Memory B cell (primary cell): ENCODE measurements around the gene PDIA6.
A peak's percentile ranks its signal among the peaks of the same experiment; 100 is the strongest.

ENCODE experiments used
- ATAC-seq: fragments of 150-1000 bp; cut with Tn5 transposase; 2 replicates; pipeline ENCODE4 v1.10.0; 2021; ENCODE audit warnings: low read depth, mild to moderate bottlenecking, moderate library complexity
- DNase-seq, 2 donors: peaks; one replicate each; pipeline ENCODE4 v3.0.0; 2022; ENCODE audit warnings: low spot score in 2 of 2
- H3K27ac Mint-ChIP-seq: one replicate; pipeline ENCODE4 v1.8.0; 2022; ENCODE audit warnings: mild to moderate bottlenecking, moderate library complexity, mixed read lengths
- H3K27me3 Mint-ChIP-seq: one replicate; pipeline ENCODE4 v1.8.0; 2022; ENCODE audit warnings: mixed read lengths
- H3K36me3 Mint-ChIP-seq: one replicate; pipeline ENCODE4 v1.8.0; 2022; ENCODE audit warnings: mild to moderate bottlenecking, mixed read lengths
- H3K4me1 Mint-ChIP-seq: one replicate; pipeline ENCODE4 v1.8.0; 2022; ENCODE audit warnings: mixed read lengths
- H3K4me3 Mint-ChIP-seq: one replicate; pipeline ENCODE4 v1.8.0; 2022; ENCODE audit warnings: mild to moderate bottlenecking, moderate library complexity, mixed read lengths
- H3K9me3 Mint-ChIP-seq: one replicate; pipeline ENCODE4 v1.8.0; 2022; ENCODE audit warnings: mixed read lengths

The PDIA6 gene

DNA sequence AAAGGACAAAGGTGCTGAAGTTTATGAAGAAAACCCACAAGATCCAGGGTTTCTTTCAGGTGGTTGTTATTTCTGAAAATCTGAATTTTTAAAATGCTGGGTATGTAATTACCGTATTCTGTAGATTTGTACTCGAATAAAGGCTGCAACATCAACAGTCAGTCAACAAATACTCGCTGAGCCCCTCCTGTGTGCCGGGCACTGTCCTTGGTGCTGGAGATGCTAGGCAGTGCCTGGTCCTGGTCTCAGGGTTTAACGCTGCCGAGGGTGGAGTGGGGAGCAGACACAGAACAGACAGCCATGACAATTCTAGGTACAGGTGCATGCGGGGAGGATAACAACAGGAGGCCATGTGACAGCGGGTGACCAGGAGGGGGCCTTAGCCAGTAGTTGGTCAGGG is 27.2 kb upstream of the PDIA6 start:
- no peak overlapping the region for H3K4me3 Mint-ChIP-seq
- no peak overlapping the region for H3K27ac Mint-ChIP-seq
- DNase-seq (no peak), ATAC-seq (no peak)
- peaks cover 11% of the 10 kb centered on the region for H3K36me3 Mint-ChIP-seq
- H3K4me1 Mint-ChIP-seq: no peaks in the 10 kb centered on the region
- peaks cover 17% of the 10 kb centered on the region for H3K9me3 Mint-ChIP-seq
- peaks cover 22% of the 10 kb centered on the region for H3K27me3 Mint-ChIP-seq

DNA sequence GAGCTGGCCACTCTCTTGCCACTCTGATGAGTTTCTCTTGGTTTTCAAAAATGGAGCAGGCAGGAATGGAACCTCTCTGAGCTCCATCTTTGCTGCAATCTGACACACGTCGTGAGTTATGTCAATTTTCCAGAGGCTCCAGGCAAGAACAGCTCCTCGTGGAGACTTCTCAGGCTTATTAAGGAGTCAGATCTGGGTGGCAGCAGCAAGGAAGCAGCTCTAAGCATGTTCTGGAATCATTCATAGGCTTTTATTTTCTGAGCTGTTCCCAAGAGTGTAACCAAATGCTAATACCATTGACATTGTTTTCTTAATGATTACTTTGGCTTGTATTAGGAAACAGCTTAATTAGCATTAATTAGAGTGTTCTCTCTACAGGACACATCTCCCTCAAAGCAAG is 26.1 kb upstream of the PDIA6 start:
- Mint-ChIP-seq H3K27ac (no peak overlapping the region), H3K36me3 (peaks cover 11% of the 10 kb centered on the region), H3K4me3 (no peak overlapping the region), H3K9me3 (peaks cover 17% of the 10 kb centered on the region), H3K27me3 (peaks cover 19% of the 10 kb centered on the region), H3K4me1 (peaks cover 2% of the 10 kb centered on the region)
- no peak for ATAC-seq
- DNase-seq: no peak

DNA sequence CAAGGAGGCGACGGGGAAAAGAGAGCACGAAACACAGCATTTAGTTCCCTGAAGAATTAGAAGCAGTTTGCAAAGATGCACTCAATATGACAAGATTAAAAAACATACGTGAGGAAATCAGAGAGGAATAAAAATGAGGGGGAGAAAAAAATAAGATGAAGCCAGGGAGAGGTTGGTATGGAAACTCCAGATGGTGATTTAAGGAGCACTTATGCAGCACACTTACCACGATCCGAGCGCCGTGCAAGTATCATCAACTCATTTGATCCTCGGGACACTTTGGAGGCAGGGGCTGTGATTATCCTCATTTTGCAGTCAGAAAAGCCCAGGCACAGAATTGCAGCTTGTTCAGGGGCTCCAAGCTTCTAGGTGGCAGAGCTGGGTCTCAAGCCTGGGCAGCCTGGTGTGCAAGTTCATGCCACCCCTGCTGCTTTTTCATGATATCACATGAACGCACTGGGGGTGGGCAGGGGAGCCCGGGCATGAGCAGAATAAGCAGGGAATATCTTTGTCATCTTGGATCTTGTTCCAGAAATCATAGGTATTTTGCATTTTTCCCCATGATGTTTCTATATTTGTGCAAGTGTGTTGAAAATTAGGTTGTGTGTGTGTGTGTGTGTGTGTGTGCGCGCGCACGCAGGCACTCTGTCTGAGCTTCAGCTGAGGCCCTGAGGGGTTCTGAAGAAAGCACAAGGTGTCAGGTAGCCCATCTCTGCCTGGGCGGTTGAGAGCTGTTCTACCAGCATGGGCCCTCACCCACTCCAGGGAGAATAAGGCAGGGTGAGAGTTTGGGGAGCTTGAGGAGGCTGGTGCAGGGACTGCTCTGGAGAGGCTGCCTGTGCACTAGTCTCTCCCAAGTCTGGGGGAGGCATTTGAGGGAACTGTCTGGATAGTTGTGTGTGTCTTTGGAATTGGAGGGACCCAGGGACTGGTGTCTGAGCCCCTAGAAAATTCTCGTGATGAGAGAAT is 25.0 kb upstream of the PDIA6 start:
- DNase-seq: no peak
- Mint-ChIP-seq H3K4me1 (peaks cover 2% of the 10 kb centered on the region), H3K4me3 (no peak overlapping the region), H3K36me3 (peaks cover 11% of the 10 kb centered on the region), H3K27ac (no peak overlapping the region), H3K27me3 (peaks cover 16% of the 10 kb centered on the region), H3K9me3 (peaks cover 13% of the 10 kb centered on the region)
- ATAC-seq: no peak

DNA sequence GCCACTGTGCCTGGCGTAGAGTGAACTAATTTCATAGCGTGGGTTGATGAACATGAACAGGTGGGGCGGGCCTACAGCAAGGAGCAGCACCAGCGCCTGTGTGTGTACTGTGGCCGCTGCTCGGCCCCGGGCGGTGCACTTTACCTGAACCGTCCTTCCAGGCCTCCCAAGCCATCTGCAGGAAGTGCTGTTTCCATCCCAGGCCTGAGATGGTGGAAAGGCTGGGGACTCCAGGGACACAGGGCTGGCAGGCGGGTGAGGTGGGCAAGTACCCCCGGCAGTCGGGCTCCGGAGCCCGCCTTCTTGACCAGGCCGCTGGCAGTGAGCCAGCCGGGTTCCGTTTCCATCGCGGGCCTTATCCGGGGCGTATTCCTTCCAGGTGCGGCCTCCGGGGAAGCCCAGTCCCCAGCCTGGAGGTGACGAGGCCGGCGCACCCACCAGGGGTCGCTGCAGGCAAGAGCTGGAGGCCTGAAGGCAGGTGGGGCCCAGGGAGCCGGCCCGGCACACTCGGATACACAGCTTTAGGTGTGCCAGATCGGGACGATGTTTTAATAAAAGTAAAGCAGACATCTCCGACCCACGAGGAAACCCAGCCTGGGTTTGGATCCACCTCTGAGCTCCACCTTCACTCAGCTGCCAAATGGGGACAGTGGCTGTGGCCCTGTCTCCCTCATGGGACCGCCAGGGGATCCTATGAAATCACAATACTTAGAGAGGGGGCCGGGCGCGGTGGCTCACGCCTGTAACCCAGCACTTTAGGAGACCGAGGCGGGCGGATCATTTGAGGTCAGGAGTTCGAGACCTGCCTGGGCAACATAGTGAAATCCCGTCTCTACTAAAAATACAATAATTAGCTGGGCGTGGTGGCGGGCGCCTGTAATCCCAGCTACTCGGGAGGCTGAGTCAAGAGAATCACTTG is 22.7 kb upstream of the PDIA6 start:
- ATAC-seq (peak; percentile 82), DNase-seq (peak; percentile 77 to 82)
- Mint-ChIP-seq H3K36me3 (peaks cover 5% of the 10 kb centered on the region), H3K27me3 (peaks cover 25% of the 10 kb centered on the region), H3K27ac (no peak overlapping the region), H3K4me3 (no peak overlapping the region), H3K9me3 (peaks cover 5% of the 10 kb centered on the region), H3K4me1 (peaks cover 2% of the 10 kb centered on the region)

DNA sequence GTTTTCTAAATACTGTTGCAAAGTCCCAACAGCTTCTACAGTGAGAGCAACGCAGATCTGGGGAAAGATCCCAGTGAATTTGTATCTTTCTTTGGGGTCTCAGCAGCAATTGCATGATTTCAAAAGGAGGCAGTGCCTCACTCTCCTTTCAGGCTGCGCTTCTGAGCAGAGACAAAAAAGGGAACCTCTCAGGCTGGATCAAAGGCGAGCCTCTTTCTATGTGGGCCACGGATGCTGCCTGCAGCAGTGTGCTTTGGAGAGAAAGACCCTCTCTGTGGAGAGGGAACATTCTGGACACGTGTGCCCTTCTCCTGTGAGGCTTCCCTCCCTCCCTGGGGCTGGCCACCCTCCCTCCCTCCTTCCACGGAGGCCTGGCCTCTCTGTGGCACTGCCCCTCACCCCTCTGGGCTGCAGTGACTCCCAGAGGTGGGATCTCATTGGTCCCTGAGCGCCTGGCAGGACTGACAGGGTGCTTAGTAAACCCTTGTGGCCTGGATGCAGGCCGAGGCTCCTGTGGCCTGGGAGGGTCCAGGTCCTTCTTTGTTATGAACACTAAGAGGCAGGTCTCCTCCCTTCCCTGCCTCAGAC is 21.6 kb upstream of the PDIA6 start:
- ATAC-seq (no peak), DNase-seq (no peak)
- H3K9me3 Mint-ChIP-seq: no peaks in the 10 kb centered on the region
- no peak overlapping the region for H3K27ac Mint-ChIP-seq
- H3K4me1 Mint-ChIP-seq: peaks cover 2% of the 10 kb centered on the region
- no peak overlapping the region for H3K4me3 Mint-ChIP-seq
- H3K36me3 Mint-ChIP-seq: no peaks in the 10 kb centered on the region
- H3K27me3 Mint-ChIP-seq: peaks cover 25% of the 10 kb centered on the region

DNA sequence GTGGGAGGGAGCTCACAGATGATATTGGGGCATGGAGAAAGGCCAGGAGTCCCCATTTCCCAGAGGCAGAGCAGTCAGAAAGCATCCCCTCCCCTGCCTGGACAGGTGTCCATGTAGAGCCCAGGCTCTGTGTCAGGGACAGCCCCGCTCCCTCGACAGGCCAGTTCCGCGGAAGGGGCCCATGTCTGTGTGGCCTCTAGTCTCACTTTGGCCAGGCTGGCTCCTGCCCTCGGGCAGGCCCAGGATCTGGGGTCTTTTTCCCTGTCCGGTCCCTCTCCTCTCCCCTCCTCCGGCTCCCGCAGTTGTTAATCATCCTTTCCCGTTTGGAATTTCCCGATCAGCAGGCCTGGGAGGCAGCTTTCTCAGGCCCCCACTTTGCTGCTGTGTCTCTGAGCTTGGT is 20.4 kb upstream of the PDIA6 start:
- ATAC-seq (no peak), DNase-seq (no peak)
- Mint-ChIP-seq H3K27me3 (peaks cover 25% of the 10 kb centered on the region), H3K36me3 (no peaks in the 10 kb centered on the region), H3K4me3 (no peak overlapping the region), H3K27ac (no peak overlapping the region), H3K4me1 (peaks cover 2% of the 10 kb centered on the region), H3K9me3 (no peaks in the 10 kb centered on the region)

DNA sequence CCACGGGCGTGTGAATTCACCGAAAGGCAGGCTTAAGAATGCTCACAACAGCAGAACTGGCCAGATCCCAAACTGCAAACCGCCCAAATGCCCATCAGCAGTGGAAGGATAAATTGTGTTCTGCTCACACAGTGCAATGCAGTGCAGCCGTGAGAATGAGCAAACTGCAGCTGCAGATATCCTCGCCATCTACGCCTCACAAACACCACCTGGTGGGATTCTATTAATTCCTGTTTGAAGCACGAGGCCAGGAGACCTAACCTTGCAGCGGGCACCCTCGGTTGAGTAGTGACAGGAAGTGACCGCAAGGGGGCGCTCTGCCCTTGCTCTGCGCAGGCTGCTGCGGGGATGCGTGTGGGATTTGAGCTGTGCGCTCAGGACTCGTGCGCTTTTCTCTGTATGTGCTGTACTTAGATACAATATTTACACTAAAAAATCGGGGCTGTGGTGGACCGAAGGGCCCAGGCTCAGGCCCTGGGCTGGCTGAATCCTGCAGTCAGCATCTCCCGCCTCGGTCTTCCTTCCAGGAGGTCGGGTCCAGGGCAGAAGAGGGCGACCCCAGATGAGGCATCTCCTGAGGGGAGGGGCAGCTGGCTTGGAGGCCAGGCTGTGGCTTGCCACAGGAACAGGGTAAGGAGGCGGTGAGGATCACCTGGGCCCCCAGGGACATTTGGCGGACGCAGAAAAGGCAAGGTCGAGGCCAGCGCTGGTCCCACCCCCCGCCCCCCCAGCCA is 19.8 kb upstream of the PDIA6 start:
- ATAC-seq (peak; percentile 86), DNase-seq (peak; percentile 77 to 84)
- Mint-ChIP-seq H3K4me3 (no peak overlapping the region), H3K4me1 (peaks cover 2% of the 10 kb centered on the region), H3K27me3 (peaks cover 24% of the 10 kb centered on the region), H3K36me3 (no peaks in the 10 kb centered on the region), H3K9me3 (no peaks in the 10 kb centered on the region), H3K27ac (no peak overlapping the region)

DNA sequence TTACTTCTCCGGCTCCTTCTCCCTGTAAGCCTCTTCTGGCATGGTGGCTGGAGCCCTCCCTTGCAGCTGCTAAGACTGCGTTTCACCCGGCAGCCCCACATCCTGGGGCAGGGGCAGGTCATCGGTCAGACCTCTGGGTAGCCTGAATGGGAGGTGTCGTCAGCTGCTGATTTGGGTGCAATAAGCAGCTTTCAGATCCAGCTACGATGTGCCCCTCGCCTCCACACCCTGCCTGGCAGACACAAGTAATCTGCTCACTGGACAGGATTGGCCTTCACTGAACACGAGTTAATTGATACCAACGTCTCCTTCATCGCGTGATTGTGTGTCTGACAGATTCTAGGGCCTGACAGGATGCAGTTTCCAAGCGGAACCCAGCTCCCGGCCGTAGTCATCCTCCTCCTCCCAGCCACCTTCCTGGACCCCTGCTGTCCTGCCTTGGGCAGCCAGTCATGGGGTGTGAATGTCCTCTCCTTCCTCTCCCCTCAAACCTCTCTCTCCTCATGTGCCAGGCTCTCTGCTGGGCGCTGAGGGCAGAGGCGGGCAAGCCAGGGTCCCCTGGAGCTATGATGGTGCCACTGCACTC is 18.9 kb upstream of the PDIA6 start:
- H3K4me1 Mint-ChIP-seq: peaks cover 7% of the 10 kb centered on the region
- no peak for ATAC-seq
- H3K27me3 Mint-ChIP-seq: peaks cover 28% of the 10 kb centered on the region
- no peaks in the 10 kb centered on the region for H3K36me3 Mint-ChIP-seq
- DNase-seq: no peak
- no peak overlapping the region for H3K27ac Mint-ChIP-seq
- H3K9me3 Mint-ChIP-seq: no peaks in the 10 kb centered on the region
- no peak overlapping the region for H3K4me3 Mint-ChIP-seq

DNA sequence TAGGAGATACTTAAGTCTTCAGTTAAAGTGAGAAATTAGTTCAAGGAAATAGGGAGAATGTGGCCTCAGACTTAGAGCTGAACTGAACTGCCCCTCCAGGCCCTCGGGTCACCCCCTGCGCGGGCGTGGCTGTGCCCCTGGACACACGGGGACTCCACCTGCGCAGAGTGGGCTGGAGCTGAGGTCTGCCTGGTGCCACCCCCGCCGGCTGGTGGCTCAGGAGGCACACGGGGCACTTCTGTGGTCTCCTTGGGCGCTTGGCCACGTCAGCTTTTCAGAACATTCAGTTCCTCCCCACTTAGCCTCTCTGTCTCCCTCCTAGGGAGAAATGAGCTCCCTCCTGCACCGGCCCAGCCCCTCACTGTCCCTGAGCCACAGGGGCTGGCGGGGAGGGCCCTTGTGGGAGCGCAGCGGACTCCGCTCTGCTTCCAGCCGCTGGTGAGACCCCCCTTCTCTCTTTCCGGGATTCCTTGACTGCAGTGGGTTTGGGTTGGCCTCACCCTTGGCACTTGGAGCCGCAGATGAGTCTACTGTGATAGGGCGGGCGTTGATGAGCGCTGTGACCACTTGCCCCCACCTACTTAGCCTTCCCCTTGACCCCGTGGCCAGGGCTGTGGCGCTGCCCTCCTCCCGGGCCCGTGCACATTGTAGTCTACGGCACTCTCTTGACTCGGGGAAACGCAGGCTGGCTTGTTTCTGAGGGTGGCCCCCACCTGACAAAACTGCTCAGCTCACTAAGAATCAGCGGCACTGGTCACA is 18.2 kb upstream of the PDIA6 start:
- H3K9me3 Mint-ChIP-seq: no peaks in the 10 kb centered on the region
- H3K4me3 Mint-ChIP-seq: no peak overlapping the region
- peaks cover 32% of the 10 kb centered on the region for H3K27me3 Mint-ChIP-seq
- peaks cover 7% of the 10 kb centered on the region for H3K4me1 Mint-ChIP-seq
- H3K27ac Mint-ChIP-seq: no peak overlapping the region
- no peaks in the 10 kb centered on the region for H3K36me3 Mint-ChIP-seq
- ATAC-seq (no peak), DNase-seq (no peak)

DNA sequence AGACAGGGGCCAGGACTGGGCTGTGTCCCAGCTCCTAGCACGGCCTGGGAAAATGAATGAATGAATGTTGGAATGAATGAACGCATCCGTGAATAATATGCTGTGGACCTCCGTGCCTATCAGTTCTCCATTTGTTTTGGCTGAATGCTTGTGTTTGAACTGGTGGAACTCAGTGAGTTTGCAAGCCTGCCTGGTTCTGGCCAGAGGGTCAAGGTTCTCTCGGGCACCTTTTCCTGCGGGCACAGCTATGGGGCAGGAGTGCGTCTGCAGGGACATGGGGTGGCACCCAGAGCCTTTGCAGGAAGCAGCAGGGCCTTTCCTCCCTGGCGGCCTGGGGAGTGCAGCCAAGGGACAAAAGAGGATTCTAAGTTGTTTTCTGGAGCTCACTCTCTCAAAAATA is 17.6 kb upstream of the PDIA6 start:
- no peak overlapping the region for H3K27ac Mint-ChIP-seq
- no peaks in the 10 kb centered on the region for H3K9me3 Mint-ChIP-seq
- ATAC-seq (no peak), DNase-seq (no peak)
- H3K36me3 Mint-ChIP-seq: no peaks in the 10 kb centered on the region
- H3K4me3 Mint-ChIP-seq: no peak overlapping the region
- peaks cover 33% of the 10 kb centered on the region for H3K27me3 Mint-ChIP-seq
- peaks cover 7% of the 10 kb centered on the region for H3K4me1 Mint-ChIP-seq

DNA sequence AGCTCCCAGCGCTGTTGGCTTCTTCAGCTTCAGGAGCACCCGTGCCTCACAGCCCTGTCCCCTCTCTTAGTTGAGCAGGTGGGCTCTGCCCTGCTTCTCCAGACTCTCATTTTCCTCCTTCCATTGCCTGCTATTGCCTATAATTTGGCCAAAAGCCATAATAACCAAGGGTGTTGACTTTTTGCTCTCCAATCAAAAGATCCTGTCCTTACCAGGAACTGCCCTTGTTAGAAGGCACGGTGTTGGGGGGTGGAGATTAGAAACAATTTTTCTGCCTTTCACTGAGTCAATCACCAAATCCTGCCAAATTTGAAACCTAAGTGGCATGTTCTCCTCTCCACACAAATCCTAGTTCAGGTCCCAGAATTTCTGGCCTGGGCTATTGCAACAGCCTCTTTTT is 16.7 kb upstream of the PDIA6 start:
- ATAC-seq: no peak
- Mint-ChIP-seq H3K27me3 (peaks cover 34% of the 10 kb centered on the region), H3K27ac (no peak overlapping the region), H3K4me3 (no peak overlapping the region), H3K4me1 (peaks cover 4% of the 10 kb centered on the region), H3K36me3 (no peaks in the 10 kb centered on the region), H3K9me3 (no peaks in the 10 kb centered on the region)
- DNase-seq: no peak

DNA sequence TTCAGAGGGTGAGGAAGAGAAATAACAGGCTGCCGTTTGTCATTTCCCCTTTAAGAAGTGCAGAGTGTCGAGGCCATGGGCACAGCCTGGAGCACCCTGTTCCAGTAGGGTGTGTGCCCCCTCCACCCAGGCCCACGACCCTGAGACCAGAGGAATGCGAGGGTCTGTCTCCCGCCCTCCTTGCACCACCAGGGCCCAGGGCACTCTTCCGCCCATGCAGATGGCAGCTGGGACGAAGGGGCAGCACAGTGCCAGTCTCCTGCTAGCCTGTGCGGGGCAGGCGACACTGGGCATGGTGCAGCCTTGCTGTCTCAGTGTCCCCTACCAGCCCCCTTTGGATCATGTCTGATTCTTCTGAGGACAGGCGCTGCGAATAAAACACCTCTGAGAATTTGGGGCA is 15.8 kb upstream of the PDIA6 start:
- Mint-ChIP-seq H3K9me3 (no peaks in the 10 kb centered on the region), H3K36me3 (no peaks in the 10 kb centered on the region), H3K27ac (no peak overlapping the region), H3K27me3 (peaks cover 39% of the 10 kb centered on the region), H3K4me1 (peaks cover 4% of the 10 kb centered on the region), H3K4me3 (no peak overlapping the region)
- DNase-seq (no peak), ATAC-seq (no peak)

DNA sequence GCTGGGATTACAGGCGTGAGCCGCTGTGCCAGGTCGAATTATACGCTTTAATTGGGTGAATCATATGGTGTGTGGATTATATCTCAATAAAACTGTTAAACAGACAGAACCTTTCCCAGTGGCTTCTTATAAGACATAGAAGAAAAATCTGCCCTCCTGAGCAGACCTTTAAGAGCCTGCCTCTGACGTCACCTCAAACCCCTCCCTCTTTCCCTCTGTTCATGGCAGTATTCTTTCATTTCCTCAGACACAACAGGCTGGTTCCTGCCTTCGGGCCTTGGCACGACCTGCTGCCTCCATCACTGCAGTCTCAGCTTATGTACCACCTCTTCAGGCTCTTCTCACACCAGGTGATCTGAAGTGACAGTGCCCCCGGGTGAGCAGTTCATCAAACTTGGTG is 14.0 kb upstream of the PDIA6 start:
- Mint-ChIP-seq H3K9me3 (no peaks in the 10 kb centered on the region), H3K36me3 (no peaks in the 10 kb centered on the region), H3K27ac (no peak overlapping the region), H3K27me3 (peaks cover 33% of the 10 kb centered on the region), H3K4me3 (no peak overlapping the region), H3K4me1 (peaks cover 4% of the 10 kb centered on the region)
- ATAC-seq (peak; percentile 19), DNase-seq (no peak)
